Astrocyte (in vitro differentiated cells and primary cell): ENCODE results near the gene OR2W3. TPM values are rescaled to one million over a fixed set of nuclear protein-coding genes. Genes with fewer than 3 reads are reported as not detected.

Experiments
- DNase-seq: peaks from one replicate; pipeline ENCODE4 v3.0.0-alpha.2; 2010; ENCODE audit warnings: low read depth
- FAIRE-seq: peaks from 2 replicates; lab custom pipeline; 2011; peaks lifted over from hg19 to GRCh38; lab: Jason Lieb, UNC
- H2AFZ ChIP-seq: 2 replicates; pipeline ENCODE4 v1.6.0; 2012; ENCODE audit warnings: low read depth, low read length, inconsistent platforms
- H3K27ac ChIP-seq: 2 replicates; pipeline ENCODE4 v1.5.1; 2011; ENCODE audit warnings: low read depth, low read length, inconsistent platforms
- H3K27me3 ChIP-seq: 2 replicates; pipeline ENCODE4 v1.6.0; 2011; ENCODE audit warnings: low read length, inconsistent platforms; ENCODE audit not compliant: insufficient read depth
- H3K36me3 ChIP-seq: 2 replicates; pipeline ENCODE4 v1.5.1; 2011; ENCODE audit warnings: low read length, inconsistent platforms; ENCODE audit not compliant: insufficient read depth
- H3K4me1 ChIP-seq: 2 replicates; pipeline ENCODE4 v1.5.1; 2011; ENCODE audit warnings: low read length, inconsistent platforms; ENCODE audit not compliant: insufficient read depth
- H3K4me2 ChIP-seq: 2 replicates; pipeline ENCODE4 v1.6.0; 2012; ENCODE audit warnings: low read length, inconsistent platforms
- H3K4me3 ChIP-seq: 2 replicates; pipeline ENCODE4 v1.5.1; 2011; ENCODE audit warnings: low read depth, mild to moderate bottlenecking, low read length, inconsistent platforms; ENCODE audit not compliant: insufficient read depth
- H3K79me2 ChIP-seq: 2 replicates; pipeline ENCODE4 v1.6.0; 2012; ENCODE audit warnings: mild to moderate bottlenecking, low read length, inconsistent platforms; ENCODE audit not compliant: insufficient read depth
- H3K9ac ChIP-seq: 2 replicates; pipeline ENCODE4 v1.6.0; 2012; ENCODE audit warnings: mild to moderate bottlenecking, low read length, inconsistent platforms
- H3K9me3 ChIP-seq: 2 replicates; pipeline ENCODE4 v1.5.1; 2012; ENCODE audit warnings: low read depth, mild to moderate bottlenecking, low read length, inconsistent platforms; ENCODE audit not compliant: insufficient read depth
- H4K20me1 ChIP-seq: 2 replicates; pipeline ENCODE4 v1.6.0; 2012; ENCODE audit warnings: low read length, inconsistent platforms; ENCODE audit not compliant: insufficient read depth
- H3K27ac Mint-ChIP-seq: one replicate; pipeline ENCODE4 v1.8.0; 2021; ENCODE audit warnings: mild to moderate bottlenecking, mixed read lengths; ENCODE audit not compliant: unreplicated experiment
- H3K27me3 Mint-ChIP-seq: one replicate; pipeline ENCODE4 v1.8.0; 2021; ENCODE audit warnings: low read depth, mixed read lengths; ENCODE audit not compliant: unreplicated experiment
- H3K36me3 Mint-ChIP-seq: one replicate; pipeline ENCODE4 v1.8.0; 2021; ENCODE audit warnings: low read depth, mixed read lengths; ENCODE audit not compliant: unreplicated experiment
- H3K4me1 Mint-ChIP-seq: one replicate; pipeline ENCODE4 v1.8.0; 2021; ENCODE audit warnings: low read depth, mixed read lengths; ENCODE audit not compliant: unreplicated experiment
- H3K4me3 Mint-ChIP-seq: one replicate; pipeline ENCODE4 v1.8.0; 2021; ENCODE audit warnings: mild to moderate bottlenecking, moderate library complexity, mixed read lengths; ENCODE audit not compliant: unreplicated experiment
- H3K9me3 Mint-ChIP-seq: one replicate; pipeline ENCODE4 v1.8.0; 2021; ENCODE audit warnings: mild to moderate bottlenecking, mixed read lengths; ENCODE audit not compliant: unreplicated experiment
- EZH2 ChIP-seq: IDR thresholded peaks from 2 replicates; pipeline ENCODE4 v1.6.1; 2012; ENCODE audit warnings: mild to moderate bottlenecking, low read length, inconsistent platforms; ENCODE audit not compliant: insufficient read depth
- total RNA-seq: library from RNA; stranded (reverse); gene quantifications from 2 replicates; pipeline ENCODE4 v1.2.1, GENCODE V29; 2021
- TF ChIP-seq, protein P1 (sequence below): IDR thresholded peaks from 2 replicates; pipeline ENCODE4 v1.5.1; 2011; ENCODE audit warnings: low read depth, mild to moderate bottlenecking, inconsistent platforms, low read length, moderate library complexity; ENCODE audit not compliant: insufficient read depth

Gene OR2W3
- total RNA-seq, 1 donor from 2014 or later, result 5.9 TPM

DNA sequence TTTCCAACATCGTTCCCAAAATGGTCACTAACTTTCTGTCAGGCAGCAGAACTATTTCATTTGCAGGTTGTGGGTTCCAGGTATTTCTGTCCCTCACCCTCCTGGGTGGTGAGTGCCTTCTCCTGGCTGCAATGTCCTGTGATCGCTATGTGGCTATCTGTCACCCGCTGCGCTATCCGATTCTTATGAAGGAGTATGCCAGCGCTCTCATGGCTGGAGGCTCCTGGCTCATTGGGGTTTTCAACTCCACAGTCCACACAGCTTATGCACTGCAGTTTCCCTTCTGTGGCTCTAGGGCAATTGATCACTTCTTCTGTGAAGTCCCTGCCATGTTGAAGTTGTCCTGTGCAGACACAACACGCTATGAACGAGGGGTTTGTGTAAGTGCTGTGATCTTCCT is 38.6 kb downstream of the OR2W3 start:
- no peaks in the 10 kb centered on the region for H3K27me3 ChIP-seq
- Mint-ChIP-seq H3K9me3 (peaks cover 7% of the 10 kb centered on the region), H3K27ac (no peak overlapping the region), H3K4me1 (no peaks in the 10 kb centered on the region), H3K4me3 (no peak overlapping the region), H3K27me3 (no peaks in the 10 kb centered on the region), H3K36me3 (no peaks in the 10 kb centered on the region)
- no peaks in the 10 kb centered on the region for H3K9me3 ChIP-seq
- no peaks in the 10 kb centered on the region for H3K36me3 ChIP-seq
- H2AFZ ChIP-seq, result no peak overlapping the region
- DNase-seq (no peak), FAIRE-seq (no peak)
- TF ChIP-seq, protein P1, sequence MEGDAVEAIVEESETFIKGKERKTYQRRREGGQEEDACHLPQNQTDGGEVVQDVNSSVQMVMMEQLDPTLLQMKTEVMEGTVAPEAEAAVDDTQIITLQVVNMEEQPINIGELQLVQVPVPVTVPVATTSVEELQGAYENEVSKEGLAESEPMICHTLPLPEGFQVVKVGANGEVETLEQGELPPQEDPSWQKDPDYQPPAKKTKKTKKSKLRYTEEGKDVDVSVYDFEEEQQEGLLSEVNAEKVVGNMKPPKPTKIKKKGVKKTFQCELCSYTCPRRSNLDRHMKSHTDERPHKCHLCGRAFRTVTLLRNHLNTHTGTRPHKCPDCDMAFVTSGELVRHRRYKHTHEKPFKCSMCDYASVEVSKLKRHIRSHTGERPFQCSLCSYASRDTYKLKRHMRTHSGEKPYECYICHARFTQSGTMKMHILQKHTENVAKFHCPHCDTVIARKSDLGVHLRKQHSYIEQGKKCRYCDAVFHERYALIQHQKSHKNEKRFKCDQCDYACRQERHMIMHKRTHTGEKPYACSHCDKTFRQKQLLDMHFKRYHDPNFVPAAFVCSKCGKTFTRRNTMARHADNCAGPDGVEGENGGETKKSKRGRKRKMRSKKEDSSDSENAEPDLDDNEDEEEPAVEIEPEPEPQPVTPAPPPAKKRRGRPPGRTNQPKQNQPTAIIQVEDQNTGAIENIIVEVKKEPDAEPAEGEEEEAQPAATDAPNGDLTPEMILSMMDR, result no peak
- TF ChIP-seq EZH2, result no peak
- no peaks in the 10 kb centered on the region for H3K79me2 ChIP-seq
- H4K20me1 ChIP-seq, result no peaks in the 10 kb centered on the region
- no peaks in the 10 kb centered on the region for H3K4me1 ChIP-seq
- H3K4me2 ChIP-seq, result no peak overlapping the region
- H3K9ac ChIP-seq, result no peak overlapping the region
- H3K4me3 ChIP-seq, result no peak overlapping the region
- H3K27ac ChIP-seq, result no peak overlapping the region

DNA sequence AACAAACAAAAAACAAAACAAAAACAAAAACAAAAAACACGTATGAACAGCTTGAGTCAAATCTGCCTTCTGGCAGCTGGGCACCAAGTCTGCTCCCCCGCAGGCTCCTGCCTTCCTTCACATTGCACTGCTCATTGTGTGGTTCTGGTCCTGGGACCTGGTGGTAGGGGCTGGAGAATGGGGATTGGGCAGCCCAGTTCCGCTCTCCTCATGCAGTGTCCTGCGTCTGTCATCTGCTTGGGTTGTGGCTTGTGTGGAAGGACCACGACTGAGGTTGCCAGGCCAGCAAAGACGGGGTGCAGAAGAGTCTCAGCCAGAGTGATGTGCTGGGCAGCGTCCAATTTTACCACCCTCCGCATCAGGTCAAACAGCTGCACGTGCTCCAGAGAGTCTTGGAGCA is 40.4 kb downstream of the OR2W3 start:
- H3K4me1 ChIP-seq, result no peaks in the 10 kb centered on the region
- no peaks in the 10 kb centered on the region for H3K9me3 ChIP-seq
- H3K79me2 ChIP-seq, result no peaks in the 10 kb centered on the region
- no peak overlapping the region for H3K9ac ChIP-seq
- no peaks in the 10 kb centered on the region for H4K20me1 ChIP-seq
- H3K4me2 ChIP-seq, result no peak overlapping the region
- H3K4me3 ChIP-seq, result no peak overlapping the region
- DNase-seq, result no peak
- no peaks in the 10 kb centered on the region for H3K4me1 Mint-ChIP-seq
- no peak overlapping the region for H3K4me3 Mint-ChIP-seq
- H3K27me3 ChIP-seq, result no peaks in the 10 kb centered on the region
- no peaks in the 10 kb centered on the region for H3K36me3 Mint-ChIP-seq
- H3K9me3 Mint-ChIP-seq, result peaks cover 7% of the 10 kb centered on the region
- H3K36me3 ChIP-seq, result no peaks in the 10 kb centered on the region
- no peak overlapping the region for H2AFZ ChIP-seq
- H3K27ac ChIP-seq, result no peak overlapping the region
- TF ChIP-seq, protein P1, result no peak
- TF ChIP-seq EZH2, result no peak
- H3K27ac Mint-ChIP-seq, result no peak overlapping the region
- FAIRE-seq, result no peak
- H3K27me3 Mint-ChIP-seq, result no peaks in the 10 kb centered on the region

DNA sequence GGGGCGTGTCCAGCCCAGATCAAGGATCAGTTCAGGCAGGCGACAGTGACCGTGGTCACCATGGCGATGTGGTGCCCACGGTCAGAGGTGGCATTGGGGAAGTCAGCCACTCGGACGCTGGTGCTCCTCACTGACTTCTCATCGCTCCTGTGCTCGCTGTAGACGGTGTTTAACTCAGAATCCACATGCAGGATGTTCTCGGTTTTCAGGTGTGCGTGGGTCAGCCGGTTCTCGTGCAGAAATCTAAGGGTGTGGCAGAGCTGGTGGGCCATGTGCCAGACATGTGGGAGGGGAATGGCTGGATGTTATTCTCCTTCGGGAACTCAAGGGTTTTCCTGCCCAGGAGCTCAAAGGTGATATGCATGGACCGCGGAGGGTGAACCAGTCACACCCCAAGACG is 41.0 kb downstream of the OR2W3 start:
- Histone ChIP-seq H3K36me3 (no peaks in the 10 kb centered on the region), H3K4me2 (no peak overlapping the region), H3K9ac (no peak overlapping the region), H2AFZ (no peak overlapping the region), H3K9me3 (no peaks in the 10 kb centered on the region), H3K27me3 (no peaks in the 10 kb centered on the region), H3K4me1 (no peaks in the 10 kb centered on the region), H4K20me1 (no peaks in the 10 kb centered on the region), H3K27ac (no peak overlapping the region), H3K79me2 (no peaks in the 10 kb centered on the region), H3K4me3 (no peak overlapping the region)
- H3K9me3 Mint-ChIP-seq, result peaks cover 7% of the 10 kb centered on the region
- no peak overlapping the region for H3K4me3 Mint-ChIP-seq
- no peak overlapping the region for H3K27ac Mint-ChIP-seq
- H3K4me1 Mint-ChIP-seq, result no peaks in the 10 kb centered on the region
- FAIRE-seq (no peak), DNase-seq (no peak)
- TF ChIP-seq, protein P1, result no peak
- TF ChIP-seq EZH2, result no peak
- no peaks in the 10 kb centered on the region for H3K36me3 Mint-ChIP-seq
- no peaks in the 10 kb centered on the region for H3K27me3 Mint-ChIP-seq
